SK-N-SH (cell line): Measurements from ENCODE around the gene C16orf95. TPM values are rescaled to one million over a fixed set of nuclear protein-coding genes. Genes with fewer than 3 reads are reported as not detected.

ENCODE experiments used
- CTCF ChIA-PET: fragments of 300-600, 350-600 bp; formaldehyde crosslinking; extraction: SDS; loops from one replicate; lab custom pipeline; 2021; lab: Yijun Ruan, JAX
- POLR2A ChIA-PET: fragments of 350-600 bp; sonication (Branson Sonifier 250); formaldehyde crosslinking; extraction: SDS; loops from one replicate; lab custom pipeline; 2020; ENCODE audit warnings: antibody characterized with exemption, inconsistent platforms; lab: Yijun Ruan, JAX
- DNase-seq: peaks from one replicate; pipeline ENCODE4 v3.0.0; 2012
- H2AFZ ChIP-seq: fragments of 200-600 bp; sonication (generic); 2 replicates; pipeline ENCODE4 v1.8.1; 2016; ENCODE audit warnings: antibody characterized with exemption, mild to moderate bottlenecking, low read depth
- H3F3A ChIP-seq: fragments of 200-600 bp; sonication (generic); replicated peaks from 2 replicates; pipeline ENCODE3; 2016; ENCODE audit warnings: antibody characterized with exemption, mild to moderate bottlenecking; ENCODE audit not compliant: insufficient read depth
- H3K27ac ChIP-seq, 2 experiments: fragments of 200-500 bp in 1 of 2; fragments of 200-600 bp in 1 of 2; sonication (Bioruptor generic) in 1 of 2; sonication (generic), shearing (Covaris generic) in 1 of 2; 2 replicates each; pipeline versions ENCODE4 v1.5.1 to v1.6.1; 2014 to 2016; ENCODE audit warnings: low read depth in 2 of 2, inconsistent platforms in 1 of 2, low read length in 1 of 2, mild to moderate bottlenecking in 1 of 2, mixed read lengths in 1 of 2
- H3K27me3 ChIP-seq: fragments of 200-600 bp; sonication (generic), shearing (Covaris generic); 2 replicates; pipeline ENCODE4 v1.6.1; 2016; ENCODE audit warnings: mixed run types; ENCODE audit not compliant: insufficient read depth
- H3K36me3 ChIP-seq, 2 experiments: fragments of 200-500 bp in 1 of 2; fragments of 200-600 bp in 1 of 2; sonication (Bioruptor generic) in 1 of 2; sonication (generic) in 1 of 2; replicated peaks in 1 of 2; 2 replicates each; pipeline versions ENCODE3 to v1.5.1; 2014 to 2016; ENCODE audit warnings: low read length in 1 of 2, mild to moderate bottlenecking in 1 of 2; ENCODE audit not compliant: insufficient read depth in 2 of 2, control insufficient read depth in 1 of 2
- H3K4me1 ChIP-seq, 2 experiments: fragments of 200-500 bp in 1 of 2; fragments of 200-600 bp in 1 of 2; sonication (Bioruptor generic) in 1 of 2; sonication (generic), shearing (Covaris generic) in 1 of 2; 2 replicates each; pipeline versions ENCODE4 v1.5.1 to v1.6.1; 2014 to 2016; ENCODE audit warnings: low read depth in 1 of 2, low read length in 1 of 2, mixed run types in 1 of 2; ENCODE audit not compliant: insufficient read depth in 2 of 2, control insufficient read depth in 1 of 2
- H3K4me2 ChIP-seq: fragments of 200-600 bp; sonication (generic), shearing (Covaris generic); 2 replicates; pipeline ENCODE4 v1.6.1; 2017; ENCODE audit warnings: mixed run types
- H3K4me3 ChIP-seq, 2 experiments: fragments of 200-500 bp in 1 of 2; fragments of 200-600 bp in 1 of 2; sonication (Bioruptor generic) in 1 of 2; sonication (generic), shearing (Covaris generic) in 1 of 2; 2 replicates each; pipeline versions ENCODE4 v1.5.1 to v1.8.1; 2014 to 2016; ENCODE audit warnings: low read depth in 2 of 2, inconsistent platforms in 1 of 2, low read length in 1 of 2, mild to moderate bottlenecking in 1 of 2, mixed read lengths in 1 of 2, moderate library complexity in 1 of 2
- H3K79me2 ChIP-seq: fragments of 200-600 bp; sonication (generic); 2 replicates; pipeline ENCODE4 v1.8.1; 2017; ENCODE audit warnings: mild to moderate bottlenecking; ENCODE audit not compliant: insufficient read depth
- H3K9ac ChIP-seq: fragments of 200-600 bp; sonication (generic); 2 replicates; pipeline ENCODE4 v1.6.1; 2017; ENCODE audit warnings: mixed run types
- H3K9me2 ChIP-seq: fragments of 200-600 bp; sonication (generic); 2 replicates; pipeline ENCODE4 v1.6.1; 2017; ENCODE audit warnings: mixed run types
- H3K9me3 ChIP-seq: fragments of 200-600 bp; sonication (generic); 2 replicates; pipeline ENCODE4 v1.6.1; 2017; ENCODE audit warnings: mixed run types, mild to moderate bottlenecking, moderate library complexity
- H4K20me1 ChIP-seq: fragments of 200-600 bp; sonication (generic); 2 replicates; pipeline ENCODE4 v1.6.1; 2017; ENCODE audit warnings: mild to moderate bottlenecking, mixed run types; ENCODE audit not compliant: insufficient read depth
- ELF1 ChIP-seq: IDR thresholded peaks from 2 replicates; pipeline ENCODE4 v1.4.0; 2012
- FOSL2 ChIP-seq: IDR thresholded peaks from 2 replicates; pipeline ENCODE4 v1.4.0; 2012; ENCODE audit warnings: low read depth, mild to moderate bottlenecking, moderate library complexity, borderline replicate concordance
- FOXM1 ChIP-seq: IDR thresholded peaks from 2 replicates; pipeline ENCODE4 v1.4.0; 2012; ENCODE audit warnings: low read depth, mild to moderate bottlenecking
- GATA2 ChIP-seq: sonication (generic); formaldehyde crosslinking; IDR thresholded peaks from 2 replicates; pipeline ENCODE4 v1.5.0; 2020; ENCODE audit warnings: mild to moderate bottlenecking, missing genetic modification reagents
- MXI1 ChIP-seq: IDR thresholded peaks from 2 replicates; pipeline ENCODE4 v1.6.1; 2012; ENCODE audit warnings: mild to moderate bottlenecking, low read depth, low read length, improper control_type of control experiment
- NRF1 ChIP-seq: IDR thresholded peaks from 2 replicates; pipeline ENCODE4 v1.6.1; 2012; ENCODE audit warnings: low read depth, mild to moderate bottlenecking, low read length
- RCOR1 ChIP-seq: fragments of 150-350 bp; IDR thresholded peaks from 2 replicates; pipeline ENCODE4 v1.6.1; 2017; ENCODE audit warnings: antibody characterized with exemption, low read length
- RFX5 ChIP-seq: IDR thresholded peaks from 2 replicates; pipeline ENCODE4 v1.6.1; 2012; ENCODE audit warnings: mild to moderate bottlenecking, improper control_type of control experiment, low read length
- RXRA ChIP-seq: IDR thresholded peaks from 2 replicates; pipeline ENCODE4 v1.4.0; 2012; ENCODE audit warnings: low read depth, mild to moderate bottlenecking, borderline replicate concordance
- TEAD4 ChIP-seq: IDR thresholded peaks from 2 replicates; pipeline ENCODE4 v1.4.0; 2012; ENCODE audit warnings: mild to moderate bottlenecking, borderline replicate concordance; ENCODE audit not compliant: insufficient read depth
- YY1 ChIP-seq: IDR thresholded peaks from 2 replicates; pipeline ENCODE4 v1.4.0; 2012; ENCODE audit warnings: low read depth, mild to moderate bottlenecking
- WGBS: methylation state at CpG from one replicate; pipeline ENCODE4 v1.1.6; 2017; ENCODE audit warnings: low lambda C conversion rate; 5-methylcytosine and 5-hydroxymethylcytosine counted together
- polyA plus RNA-seq, 3 experiments: library from polyadenylated mRNA; depleted of rRNA; stranded (reverse); fragments of >200 nt; gene quantifications; 2 replicates each; pipeline ENCODE4 v1.2.3, GENCODE V29; 2012
- TF ChIP-seq, protein P1 (sequence below): IDR thresholded peaks from 2 replicates; pipeline ENCODE4 v1.4.0; 2012; ENCODE audit warnings: low read depth, borderline replicate concordance

The C16orf95 gene
- polyA plus RNA-seq, 1 of the 3 experiments (the other 2 are of a cell fraction), result 5.0 TPM

DNA sequence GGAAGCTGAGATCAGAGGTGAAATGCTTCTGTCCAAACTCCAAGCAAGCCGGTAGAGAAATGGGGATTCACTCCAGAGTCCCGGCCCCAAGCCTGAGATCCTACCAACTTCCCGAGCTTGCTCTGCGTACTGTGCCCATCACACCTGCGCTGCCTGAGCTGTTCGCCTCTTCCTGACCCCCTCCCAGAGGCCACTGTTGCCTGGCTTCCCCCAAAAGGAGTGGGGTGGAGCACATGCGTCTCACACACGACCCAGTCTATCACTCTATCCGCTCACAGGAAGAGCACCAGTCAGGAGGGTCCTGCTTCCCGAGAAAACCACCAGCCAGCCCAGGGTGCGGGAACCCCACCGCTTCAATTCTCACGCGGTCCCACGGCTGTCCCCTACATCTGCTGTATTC, 13.5 kb upstream of the C16orf95 start:
- H3K4me1 ChIP-seq, result no peaks in the 10 kb centered on the region
- H3K27me3 ChIP-seq, result no peaks in the 10 kb centered on the region
- DNase-seq, result no peak
- WGBS, result 88% methylated on average over 15 of the region's 15 CpGs
- no peak overlapping the region for H3K9ac ChIP-seq
- no peaks in the 10 kb centered on the region for H3K9me2 ChIP-seq
- ChIA-PET POLR2A (interaction anchor here (0.5 to 2.1 kb wide), 2 partner anchors 53 to 1548 kb away, joined by 3 to 6 read pairs; partner anchors contain the start of gene FBXO31), CTCF (interaction anchor here (1.6 kb wide), 1 partner anchor 13 kb away, joined by 4 read pairs; the partner anchor contains the start of gene C16orf95)
- H3K4me3 ChIP-seq, result no peak overlapping the region
- no peak overlapping the region for H3K27ac ChIP-seq
- peaks cover 0 to 46% of the 10 kb centered on the region in 2 experiments for H3K36me3 ChIP-seq
- H3K9me3 ChIP-seq, result no peaks in the 10 kb centered on the region
- H3K4me2 ChIP-seq, result no peak overlapping the region
- TF ChIP-seq FOSL2, result no peak
- no peaks in the 10 kb centered on the region for H3K79me2 ChIP-seq
- 0 out of 2 replicates have a peak, but pooled peaks cover 4% of the 10 kb centered on the region for H4K20me1 ChIP-seq
- H2AFZ ChIP-seq, result no peak overlapping the region
- no peaks in the 10 kb centered on the region for H3F3A ChIP-seq

DNA sequence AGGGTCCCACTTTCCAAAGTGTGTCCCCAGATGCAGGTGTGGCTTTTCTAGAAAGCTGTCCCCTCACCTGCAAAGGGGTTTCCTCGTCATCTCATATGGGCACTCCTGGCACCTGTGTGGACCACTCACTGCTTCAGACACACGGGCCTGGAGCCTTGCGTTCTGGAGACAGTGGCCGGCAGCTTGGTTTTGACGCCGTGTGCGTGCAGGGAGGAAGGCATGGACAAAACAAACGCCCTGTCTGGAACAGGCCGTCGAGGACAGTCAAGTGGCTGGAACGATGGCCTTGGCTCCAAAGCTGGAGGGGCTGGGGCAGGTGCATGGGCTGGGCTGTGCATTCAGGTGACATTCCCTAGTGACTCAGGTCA, 13.0 kb upstream of the C16orf95 start:
- 0 out of 2 replicates have a peak, but pooled peaks cover 4% of the 10 kb centered on the region for H4K20me1 ChIP-seq
- peaks cover 0 to 44% of the 10 kb centered on the region in 2 experiments for H3K36me3 ChIP-seq
- ChIA-PET CTCF (no interaction called here), POLR2A (no interaction called here)
- H3K4me1 ChIP-seq, result no peaks in the 10 kb centered on the region; a peak in 1 of 4 replicates
- H3K27me3 ChIP-seq, result no peaks in the 10 kb centered on the region
- H2AFZ ChIP-seq, result no peak overlapping the region
- H3K9me3 ChIP-seq, result no peaks in the 10 kb centered on the region
- no peak overlapping the region for H3K27ac ChIP-seq
- H3K4me3 ChIP-seq, result no peak overlapping the region
- H3K79me2 ChIP-seq, result no peaks in the 10 kb centered on the region
- TF ChIP-seq TEAD4 (no peak), RCOR1 (no peak), RFX5 (no peak), MXI1 (no peak), FOXM1 (no peak)
- TF ChIP-seq, protein P1, sequence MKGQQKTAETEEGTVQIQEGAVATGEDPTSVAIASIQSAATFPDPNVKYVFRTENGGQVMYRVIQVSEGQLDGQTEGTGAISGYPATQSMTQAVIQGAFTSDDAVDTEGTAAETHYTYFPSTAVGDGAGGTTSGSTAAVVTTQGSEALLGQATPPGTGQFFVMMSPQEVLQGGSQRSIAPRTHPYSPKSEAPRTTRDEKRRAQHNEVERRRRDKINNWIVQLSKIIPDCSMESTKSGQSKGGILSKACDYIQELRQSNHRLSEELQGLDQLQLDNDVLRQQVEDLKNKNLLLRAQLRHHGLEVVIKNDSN, result no peak
- DNase-seq, result no peak
- no peak overlapping the region for H3K4me2 ChIP-seq
- no peak overlapping the region for H3K9ac ChIP-seq
- H3K9me2 ChIP-seq, result no peaks in the 10 kb centered on the region
- WGBS, result 94% methylated on average over 11 of the region's 11 CpGs
- H3F3A ChIP-seq, result no peaks in the 10 kb centered on the region

GRCh38 chr16:87329436-87330256, 12.5 kb upstream of the C16orf95 start:
- Histone ChIP-seq H3K9me3 (no peaks in the 10 kb centered on the region), H3K79me2 (no peaks in the 10 kb centered on the region), H3K4me1 (peaks cover 0 to 5% of the 10 kb centered on the region in 2 experiments; a peak in 1 of 4 replicates), H3K4me3 (no peak overlapping the region), H3K27me3 (no peaks in the 10 kb centered on the region), H3K36me3 (peaks cover 0 to 41% of the 10 kb centered on the region in 2 experiments), H3K4me2 (no peak overlapping the region), H2AFZ (no peak overlapping the region), H3F3A (no peaks in the 10 kb centered on the region), H3K27ac (no peak overlapping the region), H3K9me2 (no peaks in the 10 kb centered on the region), H4K20me1 (0 out of 2 replicates have a peak, but pooled peaks cover 4% of the 10 kb centered on the region), H3K9ac (no peak overlapping the region)
- ChIA-PET CTCF (no interaction called here), POLR2A (no interaction called here)
- TF ChIP-seq RXRA (no peak), ELF1 (no peak), RCOR1 (no peak), NRF1 (no peak), YY1 (no peak), MXI1 (no peak), GATA2 (no peak)
- 95% methylated on average over 19 of the region's 20 CpGs for WGBS
- DNase-seq, result no peak
